GM18909 (cell line): ENCODE data around the gene HES5.

Experiments used
- ATAC-seq: cut with Tn5 transposase; IDR thresholded peaks from one replicate; pipeline ENCODE4 v1.9.1; 2021; ENCODE audit warnings: mild to moderate bottlenecking; ENCODE audit not compliant: unreplicated experiment, poor library complexity

The HES5 gene

GRCh38 chr1:2486558-2486957 lies 43.5 kb downstream of the HES5 start:
- no peak for ATAC-seq

DNA sequence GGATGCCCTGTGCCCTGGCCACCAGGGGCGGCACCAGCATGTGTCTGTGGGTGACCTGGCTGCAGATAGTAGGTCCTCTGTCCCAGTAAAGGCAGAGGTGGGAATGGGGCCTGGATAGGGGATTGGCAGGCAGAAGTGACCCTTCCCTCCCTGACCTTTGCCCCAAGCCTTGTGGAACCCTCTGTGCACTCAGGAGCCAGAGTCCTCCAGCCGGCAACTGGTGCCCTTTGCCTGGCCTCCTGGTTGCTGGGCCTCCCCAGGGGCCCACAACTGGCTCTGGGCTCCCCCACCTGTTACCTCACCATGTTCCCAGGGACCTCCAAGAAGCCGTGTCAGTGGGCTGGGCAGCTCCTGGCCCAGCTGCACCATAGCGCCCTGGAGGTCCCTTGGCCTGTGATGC lies 44.0 kb downstream of the HES5 start:
- no peak for ATAC-seq

- ATAC-seq = no peak
Measured at GRCh38 chr1:2483970-2484369, 46.1 kb downstream of the HES5 start.

- no peak for ATAC-seq
Measured at GRCh38 chr1:2483026-2483425, 47.0 kb downstream of the HES5 start.

DNA sequence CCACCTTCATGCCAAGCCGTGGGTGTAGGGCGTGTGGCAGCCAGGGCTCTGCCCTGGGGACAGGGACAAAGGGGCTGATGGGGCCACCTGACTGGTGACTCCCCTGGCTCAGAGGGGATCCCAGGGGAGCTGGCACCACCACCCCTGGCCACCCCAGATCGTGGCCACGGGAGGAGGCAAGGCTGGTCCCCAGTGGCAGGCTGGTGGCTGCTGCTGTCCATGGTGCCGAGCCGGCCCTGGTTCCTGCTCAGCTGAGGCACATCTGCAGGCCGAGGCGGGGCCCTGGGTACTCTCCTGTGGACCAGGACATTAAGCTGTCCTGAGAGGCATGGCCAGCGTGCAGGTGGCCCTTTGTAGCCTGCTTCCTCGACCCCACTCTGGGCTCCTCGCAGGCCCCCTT lies 47.5 kb downstream of the HES5 start:
- no peak for ATAC-seq

- ATAC-seq = no peak
Measured at GRCh38 chr1:2481885-2482284, 48.2 kb downstream of the HES5 start.

- no peak for ATAC-seq
Measured at GRCh38 chr1:2480986-2481364, 49.1 kb downstream of the HES5 start.

DNA sequence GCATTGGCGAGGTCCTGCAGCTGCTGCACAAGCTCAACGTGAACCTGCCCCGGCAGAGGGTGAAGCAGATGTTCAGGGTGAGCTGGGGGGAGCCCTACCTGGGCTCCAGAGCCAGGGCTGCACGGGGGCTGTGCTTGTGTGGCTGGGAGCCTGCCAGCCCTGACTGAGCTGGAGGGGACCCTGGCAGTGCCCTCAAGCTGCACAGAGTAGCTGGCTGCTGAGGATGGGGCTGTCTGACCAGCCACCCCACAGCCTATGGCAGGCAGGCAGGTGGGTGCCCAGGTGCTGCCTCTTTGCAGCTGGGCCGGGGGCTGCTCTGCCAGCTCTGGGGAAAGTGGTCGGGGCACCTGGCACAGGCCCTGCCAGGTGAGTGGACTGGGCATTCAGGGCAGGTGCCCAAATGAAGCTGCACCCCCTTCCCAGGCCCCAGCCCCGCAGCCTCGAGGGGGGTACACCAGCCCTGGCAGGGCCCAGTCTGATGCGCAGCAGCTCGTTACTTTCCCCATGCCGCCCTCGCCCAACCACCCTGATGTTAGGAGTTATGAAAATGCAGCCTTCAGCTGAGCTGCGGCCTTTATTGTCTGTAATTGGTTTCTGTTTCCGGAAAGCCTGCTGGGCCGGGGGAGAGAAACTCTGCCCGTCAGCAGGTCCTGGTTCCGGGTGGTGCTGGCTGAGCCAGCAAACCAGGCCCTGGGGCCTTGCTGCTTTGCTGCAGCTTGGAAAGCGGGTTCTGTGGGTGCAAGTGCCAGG lies 49.7 kb downstream of the HES5 start:
- ATAC-seq = no peak

GRCh38 chr1:2479618-2480017 lies 50.4 kb downstream of the HES5 start:
- ATAC-seq = no peak

GRCh38 chr1:2479186-2479585 lies 50.9 kb downstream of the HES5 start:
- ATAC-seq = no peak
